Tibial nerve (tissue), 4 donors: Measurements from ENCODE around the gene DCUN1D3. TPM values are rescaled to one million over a fixed set of nuclear protein-coding genes. Genes with fewer than 3 reads are reported as not detected.

Experiments used
- DNase-seq, 2 donors: peaks; one replicate each; pipeline ENCODE4 v3.0.0-alpha.2; 2019; ENCODE audit warnings: low spot score in 2 of 2
- H3K27ac ChIP-seq, 4 donors: fragments of 200-600 bp; sonication (generic) in 3 of 4; one replicate each; pipeline ENCODE4 v1.5.1; 2017 to 2019; ENCODE audit warnings: mild to moderate bottlenecking in 1 of 4
- H3K27me3 ChIP-seq, 2 donors: fragments of 200-600 bp; sonication (generic) in 1 of 2; one replicate each; pipeline versions ENCODE4 v1.5.1 to v1.6.0; 2017 to 2019
- H3K36me3 ChIP-seq, 3 donors: fragments of 200-600 bp; sonication (generic); one replicate each; pipeline ENCODE4 v1.5.1; 2018 to 2019
- H3K4me1 ChIP-seq, 4 donors: fragments of 200-600 bp; sonication (generic) in 3 of 4; one replicate each; pipeline ENCODE4 v1.5.1; 2017 to 2019
- H3K4me3 ChIP-seq, 4 donors: fragments of 200-600 bp; sonication (generic) in 3 of 4; one replicate each; pipeline ENCODE4 v1.5.1; 2017 to 2019; ENCODE audit warnings: mild to moderate bottlenecking in 1 of 4, moderate library complexity in 1 of 4
- H3K9me3 ChIP-seq, 4 donors: fragments of 200-600 bp; sonication (generic) in 3 of 4; one replicate each; pipeline ENCODE4 v1.5.1; 2017 to 2019
- CTCF ChIP-seq, 5 experiments: fragments of 200-600 bp in 3 of 5; fragments of 450-650 bp in 2 of 5; sonication (generic) in 3 of 5; IDR thresholded peaks; one replicate each; pipeline ENCODE4 v1.5.1; 2016 to 2019; ENCODE audit warnings: antibody characterized with exemption in 5 of 5, mild to moderate bottlenecking in 3 of 5, moderate library complexity in 2 of 5
- EP300 ChIP-seq, 2 donors: sonication (generic); formaldehyde crosslinking; IDR thresholded peaks; one replicate each; pipeline ENCODE4 v1.6.1; 2017; ENCODE audit warnings: antibody characterized with exemption in 2 of 2, mild to moderate bottlenecking in 1 of 2
- POLR2A ChIP-seq, 2 donors: fragments of 450-650 bp; IDR thresholded peaks; one replicate each; pipeline ENCODE4 v1.6.1; 2017; ENCODE audit warnings: antibody characterized with exemption in 2 of 2, mild to moderate bottlenecking in 2 of 2, moderate library complexity in 2 of 2
- WGBS, 2 donors: methylation state at CpG; one replicate each; pipeline ENCODE4 v1.1.5; 2018; 5-methylcytosine and 5-hydroxymethylcytosine counted together
- total RNA-seq, 4 donors: library from RNA; depleted of rRNA; stranded (reverse); fragments of >200 nt; gene quantifications; one replicate each; pipeline ENCODE4 v1.1.0, GENCODE V29; 2016

Gene DCUN1D3
- total RNA-seq, 4 donors from 2014 or later = 28.8 to 37.5 (median 29.3) TPM

- Histone ChIP-seq H3K27me3 (no peaks in the 10 kb centered on the region), H3K4me3 (no peak overlapping the region), H3K4me1 (no peaks in the 10 kb centered on the region), H3K27ac (no peak overlapping the region), H3K36me3 (peaks cover 0 to 24% (median 0%) of the 10 kb centered on the region in 3 donors), H3K9me3 (no peaks in the 10 kb centered on the region)
- TF ChIP-seq POLR2A (IDR thresholded peaks at IDR 0.05) = no peak
- TF ChIP-seq CTCF (IDR thresholded peaks at IDR 0.05) = no peak
- no peak for TF ChIP-seq EP300 (IDR thresholded peaks at IDR 0.05)
- WGBS, 2 donors = 96 to 97% methylated on average over 4 of the region's 4 CpGs
- DNase-seq = no peak
These were observed 81.1 kb downstream of the DCUN1D3 start for GRCh38 chr16:20818929-20819585.

- Histone ChIP-seq H3K36me3 (peaks cover 0 to 17% (median 0%) of the 10 kb centered on the region in 3 donors), H3K4me3 (no peak overlapping the region), H3K27me3 (no peaks in the 10 kb centered on the region), H3K27ac (no peak overlapping the region), H3K9me3 (no peaks in the 10 kb centered on the region), H3K4me1 (no peaks in the 10 kb centered on the region)
- no peak for DNase-seq
- TF ChIP-seq POLR2A (IDR thresholded peaks at IDR 0.05) = no peak
- no peak for TF ChIP-seq CTCF (IDR thresholded peaks at IDR 0.05)
- TF ChIP-seq EP300 (IDR thresholded peaks at IDR 0.05) = no peak
- WGBS, 2 donors = 85 to 87% methylated on average over 4 of the region's 4 CpGs
These were observed 85.4 kb downstream of the DCUN1D3 start for GRCh38 chr16:20814784-20815183.

GRCh38 chr16:20812510-20812909 is 87.6 kb downstream of the DCUN1D3 start:
- no peak overlapping the region for H3K27ac ChIP-seq
- 51 to 62% methylated on average over 2 of the region's 2 CpGs for WGBS, 2 donors
- no peak overlapping the region for H3K4me3 ChIP-seq
- peaks cover 0 to 7% (median 0%) of the 10 kb centered on the region in 3 donors for H3K36me3 ChIP-seq
- no peaks in the 10 kb centered on the region for H3K9me3 ChIP-seq
- no peaks in the 10 kb centered on the region for H3K27me3 ChIP-seq
- peaks cover 0 to 4% (median 0%) of the 10 kb centered on the region in 4 donors for H3K4me1 ChIP-seq
- DNase-seq = no peak
- no peak for TF ChIP-seq CTCF (IDR thresholded peaks at IDR 0.05)
- TF ChIP-seq EP300 (IDR thresholded peaks at IDR 0.05) = no peak
- no peak for TF ChIP-seq POLR2A (IDR thresholded peaks at IDR 0.05)

GRCh38 chr16:20811889-20812439 is 88.2 kb downstream of the DCUN1D3 start:
- TF ChIP-seq CTCF (IDR thresholded peaks at IDR 0.05) (no peak), POLR2A (IDR thresholded peaks at IDR 0.05) (no peak), EP300 (IDR thresholded peaks at IDR 0.05) (no peak)
- 95 to 96% methylated on average over 10 of the region's 10 CpGs for WGBS, 2 donors
- Histone ChIP-seq H3K27me3 (no peaks in the 10 kb centered on the region), H3K4me1 (peaks cover 0 to 9% (median 4%) of the 10 kb centered on the region in 4 donors), H3K4me3 (no peak overlapping the region), H3K9me3 (no peaks in the 10 kb centered on the region), H3K36me3 (peaks cover 0 to 7% (median 0%) of the 10 kb centered on the region in 3 donors), H3K27ac (no peak overlapping the region)
- no peak for DNase-seq

GRCh38 chr16:20807862-20808261 is 92.3 kb downstream of the DCUN1D3 start:
- Histone ChIP-seq H3K27ac (no peak overlapping the region), H3K27me3 (no peaks in the 10 kb centered on the region), H3K36me3 (no peaks in the 10 kb centered on the region), H3K9me3 (no peaks in the 10 kb centered on the region), H3K4me3 (no peak overlapping the region), H3K4me1 (peaks cover 0 to 21% (median 5%) of the 10 kb centered on the region in 4 donors)
- DNase-seq = no peak
- TF ChIP-seq POLR2A (IDR thresholded peaks at IDR 0.05) = no peak
- TF ChIP-seq EP300 (IDR thresholded peaks at IDR 0.05) = no peak
- no peak for TF ChIP-seq CTCF (IDR thresholded peaks at IDR 0.05)
- WGBS, 2 donors = 93% methylated on average over 11 of the region's 11 CpGs
